Thyroid gland (tissue), 4 donors: ENCODE results near the gene C9orf50.

Experiments used
- CTCF ChIP-seq, 6 experiments: fragments of 200-600 bp in 3 of 6; fragments of 450-650 bp in 3 of 6; sonication (generic) in 3 of 6; IDR thresholded peaks; one replicate each; pipeline ENCODE4 v1.5.1; 2016 to 2019; ENCODE audit warnings: antibody characterized with exemption in 6 of 6, mild to moderate bottlenecking in 2 of 6, inconsistent platforms in 1 of 6, moderate library complexity in 1 of 6
- POLR2A ChIP-seq, 2 donors: fragments of 450-650 bp; IDR thresholded peaks; one replicate each; pipeline ENCODE4 v1.6.1; 2017; ENCODE audit warnings: antibody characterized with exemption in 2 of 2, mild to moderate bottlenecking in 2 of 2, moderate library complexity in 1 of 2

GRCh38 chr9:129612123-129612522 lies 8.8 kb downstream of the C9orf50 start:
- TF ChIP-seq CTCF (IDR thresholded peaks at IDR 0.05) = no peak
- no peak for TF ChIP-seq POLR2A (IDR thresholded peaks at IDR 0.05)
